ENCODE results near the gene GCNT2. TPM values are rescaled to one million over a fixed set of nuclear protein-coding genes. Genes with fewer than 3 reads are reported as not detected.
"Not testable (repeated sequence)": the region's sequence is repeated elsewhere in the genome, so short reads cannot be mapped to it uniquely, and the experiment has no call there.

GCNT2 gene
- total RNA-seq, 4 donors from 2014 or later = 12.4 to 92.5 (median 77.0) TPM

DNA sequence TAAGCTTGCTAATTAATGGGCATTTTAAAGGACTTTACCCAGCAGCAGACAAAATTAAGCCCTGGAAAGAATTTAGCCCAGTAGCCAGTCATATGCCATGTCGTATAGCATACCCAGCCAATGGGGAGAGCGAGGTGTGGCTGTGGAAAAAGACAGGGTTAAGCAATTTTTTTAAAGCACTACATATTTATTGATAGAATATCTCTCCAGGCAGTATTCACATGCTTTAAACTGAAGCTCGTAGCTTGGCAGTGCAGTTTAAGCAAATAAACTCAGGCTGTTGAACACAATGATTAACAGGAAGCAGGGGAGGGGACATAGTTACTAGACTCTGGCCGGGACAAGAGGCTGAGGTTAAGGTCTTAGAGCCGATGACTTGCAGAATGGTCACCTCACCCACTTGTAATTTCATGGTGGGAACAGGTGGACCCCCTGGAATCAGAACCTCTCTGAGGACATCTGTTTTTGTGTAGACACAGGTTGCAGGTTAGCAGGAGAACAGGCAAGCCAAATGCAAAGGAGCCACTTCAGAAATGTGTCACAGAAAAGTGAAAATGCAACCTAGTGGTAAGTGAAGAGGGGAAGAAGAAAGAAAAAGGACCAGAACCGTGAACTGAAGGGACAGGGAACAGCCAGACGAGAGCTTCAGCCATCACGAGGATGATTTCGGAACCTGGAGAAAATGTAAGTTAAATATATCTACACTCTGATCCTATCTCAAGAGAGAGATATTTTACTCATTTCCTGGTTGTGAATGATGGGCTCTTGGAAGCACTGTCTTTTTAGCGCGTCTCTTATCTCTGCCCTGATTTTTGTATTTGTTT is 7.2 kb downstream of the GCNT2 start:
- H3K4me3 ChIP-seq = peak overlapping the region; percentile 41 to 57 (median 52)
- no peaks in the 10 kb centered on the region for H3K36me3 ChIP-seq
- H3K27ac ChIP-seq = peak overlapping the region; percentile 57 to 90 (median 80)
- TF ChIP-seq POLR2A (IDR thresholded peaks at IDR 0.05) = peak; percentile 88 to 89
- TF ChIP-seq, protein P1, sequence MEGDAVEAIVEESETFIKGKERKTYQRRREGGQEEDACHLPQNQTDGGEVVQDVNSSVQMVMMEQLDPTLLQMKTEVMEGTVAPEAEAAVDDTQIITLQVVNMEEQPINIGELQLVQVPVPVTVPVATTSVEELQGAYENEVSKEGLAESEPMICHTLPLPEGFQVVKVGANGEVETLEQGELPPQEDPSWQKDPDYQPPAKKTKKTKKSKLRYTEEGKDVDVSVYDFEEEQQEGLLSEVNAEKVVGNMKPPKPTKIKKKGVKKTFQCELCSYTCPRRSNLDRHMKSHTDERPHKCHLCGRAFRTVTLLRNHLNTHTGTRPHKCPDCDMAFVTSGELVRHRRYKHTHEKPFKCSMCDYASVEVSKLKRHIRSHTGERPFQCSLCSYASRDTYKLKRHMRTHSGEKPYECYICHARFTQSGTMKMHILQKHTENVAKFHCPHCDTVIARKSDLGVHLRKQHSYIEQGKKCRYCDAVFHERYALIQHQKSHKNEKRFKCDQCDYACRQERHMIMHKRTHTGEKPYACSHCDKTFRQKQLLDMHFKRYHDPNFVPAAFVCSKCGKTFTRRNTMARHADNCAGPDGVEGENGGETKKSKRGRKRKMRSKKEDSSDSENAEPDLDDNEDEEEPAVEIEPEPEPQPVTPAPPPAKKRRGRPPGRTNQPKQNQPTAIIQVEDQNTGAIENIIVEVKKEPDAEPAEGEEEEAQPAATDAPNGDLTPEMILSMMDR (IDR thresholded peaks at IDR 0.05) = peak in 1 of 6 experiments; percentile 8
- H3K27me3 ChIP-seq = no peaks in the 10 kb centered on the region
- peaks cover 0 to 17% (median 5%) of the 10 kb centered on the region in 4 donors for H3K4me1 ChIP-seq
- no peaks in the 10 kb centered on the region for H3K9me3 ChIP-seq
- DNase-seq = peak; percentile 28 to 80 (median 59)

DNA sequence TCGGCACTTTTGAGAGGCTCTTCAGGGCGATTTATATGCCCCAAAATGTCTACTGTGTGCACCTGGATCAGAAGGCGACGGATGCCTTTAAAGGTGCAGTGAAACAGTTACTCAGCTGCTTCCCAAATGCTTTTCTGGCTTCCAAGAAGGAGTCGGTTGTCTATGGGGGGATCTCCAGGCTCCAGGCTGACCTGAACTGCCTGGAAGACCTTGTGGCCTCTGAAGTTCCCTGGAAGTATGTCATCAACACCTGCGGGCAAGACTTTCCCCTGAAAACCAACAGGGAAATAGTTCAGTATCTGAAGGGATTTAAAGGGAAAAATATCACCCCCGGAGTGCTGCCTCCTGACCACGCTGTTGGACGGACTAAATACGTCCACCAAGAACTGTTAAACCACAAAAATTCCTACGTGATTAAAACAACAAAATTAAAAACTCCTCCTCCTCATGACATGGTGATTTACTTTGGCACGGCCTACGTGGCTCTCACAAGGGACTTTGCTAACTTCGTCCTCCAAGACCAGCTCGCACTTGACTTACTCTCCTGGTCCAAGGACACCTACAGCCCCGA is 8.2 kb downstream of the GCNT2 start:
- Histone ChIP-seq H3K36me3 (no peaks in the 10 kb centered on the region), H3K4me3 (peak overlapping the region; percentile 41 to 57 (median 52)), H3K9me3 (no peaks in the 10 kb centered on the region), H3K27me3 (no peaks in the 10 kb centered on the region), H3K27ac (peak overlapping the region; percentile 47 to 90 (median 80)), H3K4me1 (peaks cover 0 to 17% (median 5%) of the 10 kb centered on the region in 4 donors)
- TF ChIP-seq POLR2A (IDR thresholded peaks at IDR 0.05) = no peak
- DNase-seq = peak in 2 of 3 donors; percentile 49 to 53

DNA sequence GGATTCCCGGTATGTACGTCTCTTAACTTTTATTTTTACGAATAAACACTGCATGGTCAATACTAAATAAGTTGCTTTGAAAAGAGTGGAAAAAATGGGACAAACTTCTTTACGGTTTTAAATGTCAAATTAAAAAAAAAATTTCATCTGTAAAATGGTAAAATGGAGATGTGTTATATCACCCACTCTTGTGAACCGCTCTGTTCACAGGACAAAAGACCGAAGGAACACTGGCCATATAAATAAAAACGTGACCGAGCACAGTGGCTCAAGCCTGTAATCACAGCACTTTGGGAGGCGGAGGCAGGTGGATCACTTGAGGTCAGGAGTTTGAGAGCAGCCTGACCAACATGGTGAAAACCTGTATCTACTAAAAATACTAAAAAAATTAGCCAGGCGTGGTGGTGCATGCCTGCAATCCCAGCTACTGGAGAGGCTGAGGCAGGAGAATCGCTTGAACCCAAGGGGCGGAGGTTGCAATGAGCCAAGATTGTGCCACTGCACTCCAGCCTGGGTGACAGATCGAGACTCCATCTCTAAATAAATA is 8.8 kb downstream of the GCNT2 start:
- not testable (repeated sequence) for H3K9me3 ChIP-seq, H3K27me3 ChIP-seq, H3K36me3 ChIP-seq, DNase-seq
- Histone ChIP-seq H3K27ac (peak overlapping the region in 3 of 4 donors; percentile 78 to 90 (median 83)), H3K4me1 (peaks cover 0 to 17% (median 9%) of the 10 kb centered on the region in 4 donors), H3K4me3 (peak overlapping the region in 3 of 4 donors; percentile 48 to 57 (median 56))
- TF ChIP-seq, protein P1 (IDR thresholded peaks at IDR 0.05) = peak in 1 of 6 experiments; percentile 2

DNA sequence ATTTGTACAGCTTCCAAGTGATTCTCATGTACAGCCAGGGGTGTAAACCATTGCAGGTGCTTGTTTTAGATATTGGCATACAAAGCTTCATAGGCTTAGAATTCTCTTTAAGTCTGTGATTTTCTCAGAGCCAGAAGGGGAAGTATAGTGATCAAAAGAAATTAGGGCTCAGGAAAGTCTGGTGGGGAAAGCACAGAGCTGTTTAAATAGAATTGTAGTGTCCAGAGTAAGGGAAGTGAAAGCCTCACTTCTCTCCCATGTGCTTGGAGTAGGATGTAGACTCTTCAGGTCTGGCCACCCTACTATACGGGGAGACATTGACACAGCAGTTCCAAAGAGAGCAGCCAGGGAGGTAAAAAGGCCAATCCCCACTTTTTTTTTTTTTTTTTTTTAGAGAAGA is 10.4 kb downstream of the GCNT2 start:
- DNase-seq = no peak
- H3K4me1 ChIP-seq = peaks cover 0 to 17% (median 9%) of the 10 kb centered on the region in 4 donors

DNA sequence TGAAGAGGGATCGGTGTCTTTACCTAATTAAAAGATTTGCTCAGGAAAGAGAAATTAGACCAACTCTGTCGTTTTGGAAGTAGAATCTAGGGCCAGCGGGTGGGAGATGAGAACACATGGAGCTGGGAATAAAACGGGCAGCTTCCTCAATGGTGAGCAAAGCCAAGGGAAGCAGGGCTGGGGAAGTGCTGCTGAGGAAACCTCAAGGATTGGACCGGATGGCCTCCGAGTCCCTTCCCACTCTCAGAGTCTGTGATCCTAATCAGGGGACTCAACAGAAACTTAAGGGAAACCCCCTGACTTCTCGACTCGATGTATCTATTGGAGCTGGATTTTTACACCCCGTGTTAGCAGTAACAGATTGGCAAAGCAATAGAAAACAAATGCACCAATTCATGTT is 10.8 kb downstream of the GCNT2 start:
- Histone ChIP-seq H3K27ac (no peak overlapping the region), H3K4me1 (peaks cover 0 to 17% (median 9%) of the 10 kb centered on the region in 4 donors), H3K9me3 (no peaks in the 10 kb centered on the region), H3K4me3 (peak overlapping the region in 2 of 4 donors; percentile 56 to 57), H3K36me3 (no peaks in the 10 kb centered on the region), H3K27me3 (no peaks in the 10 kb centered on the region)
- no peak for TF ChIP-seq POLR2A (IDR thresholded peaks at IDR 0.05)
- TF ChIP-seq, protein P1 (IDR thresholded peaks at IDR 0.05) = no peak
- DNase-seq = no peak

More for the DNA sequence above, 10.4 kb downstream of the GCNT2 start:
- Histone ChIP-seq H3K27me3 (no peaks in the 10 kb centered on the region), H3K4me3 (peak overlapping the region in 2 of 4 donors; percentile 56 to 57), H3K9me3 (no peaks in the 10 kb centered on the region), H3K27ac (no peak overlapping the region), H3K36me3 (no peaks in the 10 kb centered on the region)
- TF ChIP-seq, protein P1 (IDR thresholded peaks at IDR 0.05) = peak in 1 of 6 experiments; percentile 20
- TF ChIP-seq POLR2A (IDR thresholded peaks at IDR 0.05) = no peak

Measured in Peyer's patch (tissue), 4 donors.